Measurements from ENCODE around the gene ENC1. TPM values are rescaled to one million over a fixed set of nuclear protein-coding genes. Genes with fewer than 3 reads are reported as not detected.

Gene ENC1
- total RNA-seq, 1 experiment from 2014 or later: 30.0 TPM

DNA sequence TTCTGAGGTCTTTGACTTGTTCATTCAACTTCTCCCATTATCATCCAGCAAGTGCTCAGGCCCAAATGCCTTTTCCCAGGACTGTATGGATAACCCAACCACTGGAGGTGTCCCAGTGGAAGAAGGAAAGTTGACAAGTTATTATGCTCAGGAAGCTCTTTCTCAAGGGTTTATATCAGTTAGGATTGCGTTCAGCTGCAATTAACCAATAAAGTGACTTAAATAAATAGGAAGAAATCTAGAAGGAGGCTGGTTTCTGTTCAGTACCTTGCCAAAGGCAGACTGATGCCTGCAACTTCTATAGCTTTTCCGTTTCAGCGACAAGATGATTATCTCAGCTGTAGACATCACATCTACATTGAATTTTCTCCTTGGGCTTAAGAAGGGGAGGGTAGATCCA, 52.1 kb downstream of the ENC1 start:
- H3K79me2 ChIP-seq (ENCODE audit: insufficient read depth, low read length): no peaks in the 10 kb centered on the region
- no peaks in the 10 kb centered on the region for H4K20me1 ChIP-seq (ENCODE audit: insufficient read depth)
- no peaks in the 10 kb centered on the region for H3K36me3 ChIP-seq (ENCODE audit: control insufficient read depth in 1 of 2, insufficient read depth in 2 of 2, low read length in 2 of 2)
- no peak overlapping the region for H3K4me3 ChIP-seq (replicated peaks in 1 of 2; ENCODE audit: low read depth in 1 of 2, low read length in 2 of 2)
- no peak overlapping the region for H3K9ac ChIP-seq (ENCODE audit: low read length)
- no peaks in the 10 kb centered on the region for H3K9me3 ChIP-seq (ENCODE audit: control insufficient read depth in 1 of 2, insufficient read depth in 1 of 2, low read depth in 1 of 2, low read length in 2 of 2)
- H2AFZ ChIP-seq (ENCODE audit: low read depth, low read length, poor library complexity, severe bottlenecking): no peak overlapping the region
- ChIA-PET CTCF (no interaction called here), RAD21 (ENCODE audit: low non-redundant PET in 1 of 2, low total read pairs in 2 of 2, uncharacterized antibody in 2 of 2, unreplicated experiment in 2 of 2) (no interaction called here), POLR2A (interaction anchor here (1.3 kb wide), 1 partner anchor 13 kb away, joined by 3 read pairs; no protein-coding TSS in a partner anchor)
- ATAC-seq (no peak), DNase-seq (ENCODE audit: low read depth, low spot score) (no peak)
- no TSS peak for BruUV-seq (replicated peaks)
- no peaks in the 10 kb centered on the region for H3K4me1 ChIP-seq (ENCODE audit: control insufficient read depth in 1 of 2, insufficient read depth in 2 of 2, low read length in 2 of 2)
- H3K4me2 ChIP-seq (ENCODE audit: low read length): no peak overlapping the region
- no peaks in the 10 kb centered on the region for H3K27me3 ChIP-seq (ENCODE audit: insufficient read depth, low read length)
- TF ChIP-seq POLR2A (IDR thresholded peaks at IDR 0.05; ENCODE audit: borderline replicate concordance, extremely low read depth, insufficient read depth, insufficient read length) (no peak), EGR1 (IDR thresholded peaks at IDR 0.05; ENCODE audit: low read depth) (no peak), JUND (IDR thresholded peaks at IDR 0.05) (no peak), ZNF274 (IDR thresholded peaks at IDR 0.05; ENCODE audit: low read depth, low read length) (no peak), MAX (IDR thresholded peaks at IDR 0.05) (no peak), CBX3 (IDR thresholded peaks at IDR 0.05; ENCODE audit: low read depth) (no peak), EZH2 (IDR thresholded peaks at IDR 0.05) (no peak), ZFX (IDR thresholded peaks at IDR 0.05) (no peak), CEBPB (IDR thresholded peaks at IDR 0.05; ENCODE audit: low read depth) (no peak), CTCF (IDR thresholded peaks at IDR 0.05 in 2 of 3, conservative IDR thresholded peaks at IDR 0.05 in 1 of 3; ENCODE audit: borderline replicate concordance in 1 of 3, insufficient read depth in 1 of 3, low read depth in 2 of 3, low read length in 2 of 3) (no peak), ZBTB33 (IDR thresholded peaks at IDR 0.05; ENCODE audit: extremely low read depth, insufficient replicate concordance, low read length) (no peak), FOSL1 (IDR thresholded peaks at IDR 0.05; ENCODE audit: low read depth) (no peak), TCF7L2 (IDR thresholded peaks at IDR 0.05; ENCODE audit: borderline replicate concordance, extremely low read depth, insufficient read depth, insufficient read length) (no peak), SIN3A (IDR thresholded peaks at IDR 0.05; ENCODE audit: low read depth) (no peak), SRF (IDR thresholded peaks at IDR 0.05; ENCODE audit: low read depth) (no peak)
- TF ChIP-seq, protein P1, sequence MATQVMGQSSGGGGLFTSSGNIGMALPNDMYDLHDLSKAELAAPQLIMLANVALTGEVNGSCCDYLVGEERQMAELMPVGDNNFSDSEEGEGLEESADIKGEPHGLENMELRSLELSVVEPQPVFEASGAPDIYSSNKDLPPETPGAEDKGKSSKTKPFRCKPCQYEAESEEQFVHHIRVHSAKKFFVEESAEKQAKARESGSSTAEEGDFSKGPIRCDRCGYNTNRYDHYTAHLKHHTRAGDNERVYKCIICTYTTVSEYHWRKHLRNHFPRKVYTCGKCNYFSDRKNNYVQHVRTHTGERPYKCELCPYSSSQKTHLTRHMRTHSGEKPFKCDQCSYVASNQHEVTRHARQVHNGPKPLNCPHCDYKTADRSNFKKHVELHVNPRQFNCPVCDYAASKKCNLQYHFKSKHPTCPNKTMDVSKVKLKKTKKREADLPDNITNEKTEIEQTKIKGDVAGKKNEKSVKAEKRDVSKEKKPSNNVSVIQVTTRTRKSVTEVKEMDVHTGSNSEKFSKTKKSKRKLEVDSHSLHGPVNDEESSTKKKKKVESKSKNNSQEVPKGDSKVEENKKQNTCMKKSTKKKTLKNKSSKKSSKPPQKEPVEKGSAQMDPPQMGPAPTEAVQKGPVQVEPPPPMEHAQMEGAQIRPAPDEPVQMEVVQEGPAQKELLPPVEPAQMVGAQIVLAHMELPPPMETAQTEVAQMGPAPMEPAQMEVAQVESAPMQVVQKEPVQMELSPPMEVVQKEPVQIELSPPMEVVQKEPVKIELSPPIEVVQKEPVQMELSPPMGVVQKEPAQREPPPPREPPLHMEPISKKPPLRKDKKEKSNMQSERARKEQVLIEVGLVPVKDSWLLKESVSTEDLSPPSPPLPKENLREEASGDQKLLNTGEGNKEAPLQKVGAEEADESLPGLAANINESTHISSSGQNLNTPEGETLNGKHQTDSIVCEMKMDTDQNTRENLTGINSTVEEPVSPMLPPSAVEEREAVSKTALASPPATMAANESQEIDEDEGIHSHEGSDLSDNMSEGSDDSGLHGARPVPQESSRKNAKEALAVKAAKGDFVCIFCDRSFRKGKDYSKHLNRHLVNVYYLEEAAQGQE (IDR thresholded peaks at IDR 0.05; ENCODE audit: low read depth): no peak
- no peak overlapping the region for H3K27ac ChIP-seq (ENCODE audit: low read depth, low read length)
- intact Hi-C loops (cut with micrococcal nuclease): no loop called here
- H3K9me2 ChIP-seq (ENCODE audit: insufficient read depth): no peaks in the 10 kb centered on the region

Data from HCT116 (cell line).